NOMO-1 (cell line): ENCODE measurements around the gene TYW3.
A peak's percentile ranks its signal among the peaks of the same experiment; 100 is the strongest.

Experiments
- DNase-seq, 2 experiments: peaks; one replicate each; lab custom pipeline; 2025; ENCODE audit not compliant: unreplicated experiment in 2 of 2; lab: John Stamatoyannopoulos, UW

The TYW3 gene

GRCh38 chr1:74732960-74733603 is at the start of gene TYW3, which contains the start of gene CRYZ:
Gene TYW3 (plus strand): TSS chr1:74733152. CDS start chr1:74733245, 93 bp downstream.
Gene CRYZ (minus strand): TSS chr1:74733050. CDS start chr1:74724821, 8,229 bp downstream.
- peak; percentile 86 to 90 for DNase-seq

DNA sequence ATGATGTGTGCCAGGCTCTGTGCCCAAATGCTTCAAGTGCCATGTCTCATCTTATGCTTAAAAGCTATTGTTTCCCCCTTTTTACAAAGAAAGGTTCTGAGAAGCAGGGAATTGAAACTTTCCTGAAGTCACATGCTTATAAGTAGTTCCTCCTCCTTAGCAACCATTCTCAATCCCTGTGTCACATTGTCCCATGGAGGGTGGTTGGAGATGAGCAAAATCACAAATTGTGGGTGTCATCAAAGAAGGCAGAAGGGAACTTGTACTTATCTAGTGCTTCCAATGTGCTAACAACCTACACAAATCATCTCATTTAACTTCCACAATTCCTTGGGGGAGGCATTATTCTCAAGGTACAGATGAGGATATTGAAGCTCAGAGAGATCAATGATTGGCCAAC is 49.3 kb upstream of the TYW3 start:
- no peak for DNase-seq

DNA sequence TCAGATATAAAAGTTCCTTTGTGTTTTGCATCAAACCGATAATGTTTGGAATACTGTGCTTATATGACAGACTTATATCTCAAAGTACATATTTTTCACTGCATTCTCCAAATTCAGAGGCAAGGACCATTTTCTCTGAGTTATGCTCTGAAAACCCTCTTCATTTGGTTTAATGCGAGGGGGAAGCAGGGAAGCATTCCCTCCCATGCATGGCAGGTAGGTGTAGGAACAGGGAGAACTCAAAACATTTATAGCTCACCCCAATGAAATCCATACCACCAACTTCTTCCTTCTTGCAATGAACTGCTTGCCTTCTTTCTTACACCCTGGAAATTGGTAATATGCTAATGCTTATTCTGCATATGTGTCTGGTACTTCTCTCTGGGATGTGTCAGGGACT is 48.7 kb upstream of the TYW3 start:
- no peak for DNase-seq

DNA sequence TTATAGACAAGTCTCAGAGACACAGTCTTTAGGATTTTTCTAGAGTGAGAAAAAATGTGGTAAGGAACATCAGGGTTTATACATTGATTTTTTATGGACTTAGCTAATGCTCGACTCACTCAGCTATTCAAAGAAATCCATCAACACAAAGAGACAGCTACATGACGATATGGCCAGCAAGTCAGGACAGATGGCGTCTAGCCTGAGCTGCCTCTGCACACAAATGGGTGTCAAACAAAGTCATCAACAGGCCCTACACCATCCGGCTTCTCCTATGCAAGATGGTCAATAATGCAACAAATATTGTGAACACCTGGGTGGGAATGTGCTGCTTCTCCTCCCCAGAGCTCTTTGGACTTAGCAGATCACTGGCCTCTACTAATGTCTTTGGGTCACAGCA is 46.0 kb upstream of the TYW3 start:
- DNase-seq = no peak

GRCh38 chr1:74689621-74690363 is 43.2 kb upstream of the TYW3 start:
- peak; percentile 9 to 44 for DNase-seq

DNA sequence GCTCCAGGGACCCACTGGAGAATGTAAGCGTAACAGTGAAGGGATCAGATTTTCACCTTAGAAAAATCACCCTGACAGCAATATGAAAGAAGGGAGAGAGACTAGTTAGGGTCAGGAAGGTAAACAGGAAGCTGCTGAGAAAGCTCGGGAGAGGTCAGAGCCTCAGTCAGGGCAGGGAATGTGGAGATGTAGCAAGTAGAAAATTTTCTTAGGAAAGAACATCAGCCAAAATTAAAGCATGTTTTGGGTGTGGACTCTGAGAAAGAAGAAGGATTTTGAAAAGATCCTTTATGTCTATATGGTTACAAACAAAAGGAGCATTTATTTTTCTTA is 42.6 kb upstream of the TYW3 start:
- DNase-seq = no peak

DNA sequence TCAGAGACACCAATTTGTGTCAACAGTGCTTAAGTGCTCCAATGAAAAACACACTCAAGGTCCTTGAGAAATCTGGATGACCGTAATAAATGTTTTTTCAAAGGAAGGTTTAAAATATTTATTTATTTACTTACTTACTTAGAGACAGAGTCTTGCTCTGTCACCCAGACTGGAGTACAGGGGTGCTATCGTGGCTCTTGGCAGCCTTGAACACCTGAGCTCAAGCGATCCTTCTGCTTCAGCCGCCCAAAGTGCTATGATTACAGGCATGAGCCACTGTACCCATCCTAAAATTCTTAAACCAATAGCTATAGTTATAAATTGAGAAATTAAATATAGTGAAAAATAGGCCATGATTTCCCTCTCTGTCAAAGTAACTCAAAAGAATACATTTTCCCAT is 42.0 kb upstream of the TYW3 start:
- no peak for DNase-seq

DNA sequence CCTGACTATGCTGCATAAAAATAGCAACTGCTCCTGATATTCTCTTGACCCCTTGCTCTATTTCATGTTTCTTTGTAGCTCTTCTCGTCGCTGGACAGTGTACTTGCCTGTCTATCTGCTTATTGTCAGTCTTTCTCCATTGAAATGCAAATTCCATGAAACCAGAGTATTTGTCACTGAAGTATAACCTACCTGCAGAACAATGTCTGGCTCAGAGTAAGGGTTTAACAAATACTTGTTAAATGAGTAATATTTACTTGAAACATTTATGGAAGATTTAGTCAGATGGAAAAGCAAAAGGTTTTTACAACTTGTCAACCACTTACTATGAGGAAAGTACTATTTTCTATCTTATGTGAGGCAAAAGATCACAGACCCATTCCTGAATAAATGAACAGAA is 39.5 kb upstream of the TYW3 start:
- DNase-seq = no peak

GRCh38 chr1:74697832-74698231 is 35.1 kb upstream of the TYW3 start:
- DNase-seq = no peak

- no peak for DNase-seq
Measured at GRCh38 chr1:74699331-74699730, 33.6 kb upstream of the TYW3 start.

- DNase-seq = no peak
Measured at GRCh38 chr1:74703386-74704182, 29.4 kb upstream of the TYW3 start.

DNA sequence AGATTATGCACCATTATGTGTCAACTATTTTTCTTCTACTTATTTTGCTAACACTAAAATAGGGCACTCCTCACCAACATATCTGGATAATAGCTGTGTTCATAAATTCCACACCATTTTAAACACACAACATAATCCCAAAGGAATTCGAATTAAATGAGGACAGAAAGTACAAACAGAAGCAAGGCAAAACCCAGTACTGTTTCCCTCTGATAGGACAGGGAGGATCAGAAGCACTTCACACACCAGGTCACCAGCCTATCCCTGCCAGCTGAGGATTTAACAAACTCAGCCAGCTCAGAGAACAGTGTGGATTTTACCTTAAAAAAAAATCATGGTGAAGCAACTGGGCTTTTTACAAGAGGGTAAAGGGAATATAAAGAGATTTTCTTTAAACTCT is 20.1 kb upstream of the TYW3 start:
- no peak for DNase-seq

DNA sequence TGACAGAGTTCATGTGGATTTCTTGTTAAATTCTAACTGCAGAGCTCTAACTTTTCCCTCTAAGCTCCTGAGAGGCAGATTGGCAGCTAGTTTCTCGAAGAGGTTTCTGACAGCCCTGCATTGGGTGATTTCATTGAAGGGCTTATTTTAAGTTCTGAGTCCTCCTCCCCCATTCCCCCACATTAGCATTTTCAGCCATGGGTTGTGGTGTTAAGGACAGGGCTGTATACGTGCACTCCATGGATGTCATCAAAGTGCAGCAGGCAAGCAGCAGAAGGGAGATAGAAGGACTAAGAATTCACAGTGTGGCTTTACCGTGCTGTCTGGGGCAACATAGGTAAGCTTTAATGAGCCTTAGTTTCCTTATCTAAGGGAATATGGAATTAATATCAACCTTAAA is 19.1 kb upstream of the TYW3 start:
- DNase-seq = no peak

DNA sequence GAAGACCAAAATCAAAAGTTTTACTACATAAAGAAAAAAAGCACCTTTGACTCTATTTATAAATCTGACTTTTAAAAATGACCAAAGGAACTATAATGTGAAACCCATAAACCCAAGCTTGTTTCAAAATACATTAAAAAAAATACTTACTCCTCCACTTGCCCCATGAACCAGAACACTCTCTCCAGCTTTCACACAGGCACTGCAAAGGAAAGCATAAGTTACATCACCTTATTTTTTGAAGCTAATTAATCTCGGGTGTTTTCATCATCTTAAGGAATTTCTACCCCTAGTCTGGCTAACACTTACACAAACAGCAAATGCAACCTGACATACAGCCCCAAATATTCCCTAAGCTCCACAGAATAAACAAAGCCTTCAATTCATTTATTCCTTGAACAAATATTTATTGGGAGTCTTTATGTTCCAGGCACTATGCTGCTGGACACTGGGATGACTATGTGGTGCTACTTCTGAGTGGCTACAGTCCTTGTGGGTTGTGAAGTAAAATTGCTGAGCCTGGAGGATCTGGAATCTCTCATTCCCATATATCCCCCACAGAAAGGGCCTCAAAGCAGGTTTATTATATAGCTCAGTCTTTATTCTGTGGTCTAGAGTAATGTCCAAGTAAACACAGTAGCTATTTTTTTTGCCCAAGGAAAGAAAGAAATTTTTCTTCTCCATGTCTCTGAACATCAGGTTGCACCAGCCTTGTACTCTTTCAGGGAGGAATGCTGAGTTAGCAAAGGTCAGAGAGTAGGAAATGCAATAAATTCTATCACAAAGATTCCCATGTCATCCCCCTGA is 18.3 kb upstream of the TYW3 start:
- DNase-seq = no peak

GRCh38 chr1:74715236-74715502 is 17.8 kb upstream of the TYW3 start:
- DNase-seq = no peak

DNA sequence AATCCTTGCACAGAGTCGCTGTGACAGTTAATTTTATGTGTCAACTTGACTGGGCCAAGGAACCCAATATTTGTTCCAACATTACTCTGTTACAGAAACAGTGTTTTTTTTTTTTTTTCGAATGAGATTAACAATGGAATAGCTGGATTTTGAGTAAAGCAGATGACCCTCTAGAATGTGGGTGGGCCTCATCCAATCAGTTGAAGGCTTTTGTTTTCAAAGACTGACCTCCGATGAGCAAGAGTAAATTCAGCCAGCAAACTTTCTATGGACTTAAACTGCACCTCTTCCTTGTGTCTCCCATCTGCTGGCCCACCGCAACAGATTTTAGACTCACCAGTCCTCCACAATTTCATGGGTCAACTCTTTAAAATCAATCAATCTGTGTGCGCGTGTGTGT is 17.1 kb upstream of the TYW3 start:
- no peak for DNase-seq

DNA sequence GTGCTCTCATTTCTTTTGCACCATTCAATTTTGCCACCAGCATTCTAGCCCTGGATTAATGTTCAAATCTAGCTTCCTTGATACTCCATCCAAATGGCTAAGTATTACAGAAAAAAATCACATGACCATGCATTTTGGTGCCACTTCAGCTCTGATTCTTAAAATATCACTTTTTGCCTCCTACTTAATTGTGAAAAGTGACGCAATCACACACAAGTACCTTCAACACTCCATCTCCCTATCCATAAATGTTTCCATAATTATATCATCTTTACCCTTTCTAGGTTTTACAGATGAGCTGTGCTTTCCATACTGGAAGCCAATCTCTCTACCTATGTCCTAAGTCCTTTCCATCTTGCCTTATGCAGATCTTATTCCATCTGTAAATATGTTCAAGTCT is 16.1 kb upstream of the TYW3 start:
- no peak for DNase-seq

DNA sequence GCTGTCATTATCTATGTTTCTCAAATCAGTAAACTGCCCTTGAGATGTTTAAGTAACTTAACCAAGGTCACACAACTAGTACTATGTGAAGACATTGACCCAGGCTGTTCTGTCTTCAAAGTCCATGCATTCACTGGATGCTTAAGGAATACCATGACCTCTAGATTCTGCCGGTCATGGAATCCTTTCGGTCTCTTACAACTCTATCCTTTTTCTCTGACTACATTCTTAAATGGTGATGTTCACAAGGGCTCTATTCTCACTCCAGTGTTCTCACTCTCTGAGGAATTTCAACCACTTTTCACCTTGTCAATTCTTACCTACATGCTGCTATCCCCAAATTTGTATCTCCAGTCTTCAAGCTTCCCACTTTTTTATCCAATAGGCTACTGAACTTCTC is 15.3 kb upstream of the TYW3 start:
- DNase-seq = no peak

- no peak for DNase-seq
Measured at GRCh38 chr1:74726063-74726462, 6.9 kb upstream of the TYW3 start.

- DNase-seq = no peak
Measured at GRCh38 chr1:74728736-74729135, 4.2 kb upstream of the TYW3 start.

DNA sequence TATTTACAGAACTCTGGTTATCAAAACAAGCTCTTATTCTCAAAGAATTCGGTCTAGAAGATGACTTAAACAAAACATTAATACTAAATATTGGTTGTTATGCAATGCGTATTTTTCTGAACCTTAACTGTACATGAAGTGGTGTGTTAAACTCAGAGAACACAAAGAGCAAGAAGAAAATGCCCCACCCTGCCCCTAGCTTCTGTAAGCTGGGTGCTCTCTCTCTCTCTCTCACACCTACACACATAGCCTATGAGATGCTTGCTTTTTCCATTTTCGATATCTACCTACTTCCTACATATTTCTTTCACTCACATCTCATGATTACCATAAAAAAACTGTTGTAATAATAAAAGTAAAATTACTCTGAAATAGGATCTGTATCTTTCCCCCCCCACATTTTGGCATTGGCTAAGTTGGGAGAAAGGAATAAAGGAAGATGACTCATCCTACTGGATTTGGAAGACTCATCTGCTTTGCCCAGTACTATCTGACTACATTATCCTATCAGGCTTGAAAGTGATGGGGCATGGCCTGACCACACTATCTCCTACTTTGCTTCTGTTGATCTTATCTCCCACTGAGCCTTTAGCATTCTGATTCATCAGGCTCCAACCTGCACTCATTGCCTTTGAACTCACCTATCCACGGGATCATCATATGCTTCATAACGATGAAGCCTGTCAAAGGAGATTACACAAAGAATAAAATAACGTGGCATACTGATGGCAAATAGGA is 3.0 kb upstream of the TYW3 start:
- DNase-seq = no peak
